Fibroblast of gingiva (primary cell): Measurements from ENCODE around the gene EIF1AY.
"Not testable (repeated sequence)": the region's sequence is repeated elsewhere in the genome, so short reads cannot be mapped to it uniquely, and the experiment has no call there.

Experiments used
- DNase-seq: peaks from one replicate; pipeline ENCODE4 v3.0.0-alpha.2; 2011; ENCODE audit warnings: low read depth

Gene EIF1AY, protein sequence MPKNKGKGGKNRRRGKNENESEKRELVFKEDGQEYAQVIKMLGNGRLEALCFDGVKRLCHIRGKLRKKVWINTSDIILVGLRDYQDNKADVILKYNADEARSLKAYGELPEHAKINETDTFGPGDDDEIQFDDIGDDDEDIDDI

DNA sequence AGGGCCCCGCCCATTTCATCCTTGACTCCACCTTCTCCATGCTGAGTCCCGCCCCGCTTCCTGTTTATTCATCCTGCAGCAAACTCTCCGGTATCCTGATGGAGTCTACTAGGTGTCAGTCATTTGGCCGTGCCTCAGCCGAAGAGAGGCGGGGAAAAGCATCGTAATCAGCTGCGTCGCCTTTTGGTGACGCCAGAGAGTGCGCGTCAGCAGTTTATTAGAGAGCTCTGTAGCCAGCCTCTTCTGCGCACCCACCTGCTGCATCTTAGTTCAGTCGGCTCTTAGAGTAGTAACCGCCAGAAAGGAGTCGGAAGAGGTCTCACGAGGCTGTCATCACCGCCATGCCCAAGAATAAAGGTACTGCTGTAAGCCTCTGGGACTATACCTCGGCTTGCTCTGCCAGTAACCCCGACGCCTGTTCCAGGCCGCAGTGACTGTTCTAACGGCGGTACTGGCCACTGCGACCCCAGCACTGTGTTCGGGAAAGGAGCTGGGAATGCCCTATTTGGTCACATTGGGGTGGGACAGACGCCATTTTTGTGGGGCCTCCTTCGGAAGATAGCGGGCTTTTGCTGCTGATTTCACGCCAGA is at the start of gene EIF1AY:
Gene EIF1AY (plus strand): TSS at position 246 of the 591 bp plus-strand sequence. CDS start 96 bp downstream, at position 342.
- peak; percentile 89 for DNase-seq

DNA sequence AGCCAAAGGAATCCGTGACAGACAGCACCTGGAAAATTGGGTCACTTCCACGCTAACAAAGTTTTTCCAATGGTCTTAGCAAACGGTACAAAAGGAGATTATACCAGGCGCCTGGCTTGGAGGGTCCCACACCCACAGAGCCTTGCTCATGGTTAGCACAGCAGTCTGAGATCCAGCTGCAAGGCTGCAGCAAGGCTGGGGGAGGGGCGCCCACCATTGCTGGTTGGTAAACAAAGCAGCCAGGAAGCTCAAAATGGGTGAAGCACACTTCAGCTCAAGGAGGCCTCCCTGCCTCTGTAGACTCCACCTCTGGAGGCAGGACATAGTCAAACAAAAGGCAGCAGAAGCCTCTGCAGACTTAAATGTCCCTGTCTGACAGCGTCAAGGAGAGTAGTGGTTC is 47.1 kb upstream of the EIF1AY start:
- DNase-seq, result no peak

DNA sequence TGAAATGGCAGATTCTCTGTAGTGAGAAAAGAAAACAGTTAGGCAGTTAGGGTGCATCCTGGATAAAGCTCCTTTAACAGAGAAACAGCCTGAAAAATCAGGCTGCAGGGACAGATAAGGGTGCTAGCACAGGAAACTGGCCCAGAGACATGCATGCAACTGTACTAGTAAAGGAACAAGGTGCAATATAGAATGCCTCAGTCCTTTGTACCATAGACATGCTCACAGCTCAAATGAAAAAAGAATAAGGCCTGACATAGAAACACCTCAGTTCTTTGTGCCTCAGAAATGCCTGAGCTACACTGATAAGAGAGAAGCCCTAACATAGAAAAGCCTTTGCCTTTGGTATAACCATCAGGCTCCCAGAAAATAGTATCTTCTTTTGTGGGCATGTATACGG is 37.4 kb upstream of the EIF1AY start:
- DNase-seq, result no peak

DNA sequence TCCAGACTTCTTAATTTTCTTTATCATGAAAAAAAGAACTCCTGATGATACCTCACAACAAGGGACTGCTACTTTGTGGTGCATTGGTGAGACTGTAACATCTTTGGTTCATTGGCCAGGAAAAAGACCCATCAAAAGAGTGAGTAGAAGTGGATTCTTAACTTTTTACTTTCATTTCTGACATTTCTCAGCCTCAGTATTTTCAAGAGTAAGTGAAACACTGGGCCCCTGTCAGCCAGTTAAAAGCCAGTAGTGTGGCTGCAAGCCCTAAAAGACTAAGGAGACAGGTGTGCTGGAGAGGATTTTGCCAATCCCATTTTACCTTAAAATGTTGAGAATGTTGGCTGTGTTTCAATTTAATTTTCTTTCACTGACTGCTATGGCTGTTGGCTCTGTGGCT is 36.6 kb upstream of the EIF1AY start:
- no peak for DNase-seq

DNA sequence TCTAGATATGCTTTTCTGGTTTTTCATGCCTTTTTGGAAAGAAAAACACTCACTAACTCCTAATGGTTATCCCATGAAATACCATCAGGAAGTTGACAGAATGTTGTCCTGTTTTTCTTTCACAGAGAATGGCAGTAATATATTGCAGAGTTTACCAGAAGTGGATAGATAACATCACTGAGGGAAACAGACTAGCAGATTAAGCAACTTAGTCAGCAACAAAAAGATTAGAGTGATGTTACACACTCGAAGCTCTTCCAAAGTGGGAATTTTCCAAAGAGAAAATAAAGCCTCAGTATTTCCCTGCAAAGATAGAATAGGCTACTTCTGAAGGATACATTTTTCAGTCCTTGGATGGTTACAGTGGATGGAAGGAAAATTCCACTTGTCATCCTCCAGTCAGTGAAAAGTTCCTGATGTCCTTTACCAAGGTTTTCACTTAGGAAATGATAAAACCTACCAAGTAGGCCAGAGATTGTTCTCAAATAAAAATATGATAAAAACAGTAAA is 31.1 kb upstream of the EIF1AY start:
- DNase-seq, result no peak

DNA sequence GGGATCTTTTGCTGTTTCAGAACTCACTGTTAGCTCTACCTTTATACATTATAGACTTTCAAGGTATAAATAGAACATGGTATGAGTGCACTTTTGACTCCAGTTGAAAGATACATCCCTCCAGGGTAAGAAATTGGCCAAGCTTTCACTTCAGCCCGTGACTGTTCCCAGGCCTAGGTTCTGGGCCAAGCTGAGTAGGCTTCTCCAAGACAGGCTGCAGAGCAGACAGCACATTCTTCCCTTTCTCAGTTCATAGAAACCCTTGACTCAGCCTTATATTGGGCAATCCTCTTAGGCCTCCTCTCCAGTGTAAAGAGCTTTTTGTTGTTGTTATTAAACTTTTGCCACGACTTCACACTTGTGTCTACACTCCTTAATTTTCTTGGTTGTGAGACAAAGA is 29.5 kb upstream of the EIF1AY start:
- peak; percentile 0 for DNase-seq

DNA sequence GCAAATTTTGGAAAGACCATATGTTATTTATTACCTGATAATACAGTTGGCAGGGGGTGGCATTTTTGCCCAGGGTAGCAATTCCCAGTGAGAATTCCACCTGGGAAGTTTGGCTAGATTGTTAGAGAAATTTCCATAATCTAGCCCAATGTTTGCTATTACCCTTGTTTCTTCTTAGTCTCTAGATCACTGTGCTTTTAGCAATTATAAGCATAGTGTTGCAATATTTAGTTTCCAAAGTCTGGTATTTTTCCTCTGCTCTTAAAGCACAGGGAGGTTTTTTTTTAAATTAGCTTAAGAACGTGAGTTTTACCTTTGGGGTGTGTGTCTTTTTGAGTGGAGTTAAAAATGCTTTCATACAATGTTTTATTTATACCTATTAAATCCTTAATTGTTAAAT is 26.3 kb upstream of the EIF1AY start:
- DNase-seq, result no peak

DNA sequence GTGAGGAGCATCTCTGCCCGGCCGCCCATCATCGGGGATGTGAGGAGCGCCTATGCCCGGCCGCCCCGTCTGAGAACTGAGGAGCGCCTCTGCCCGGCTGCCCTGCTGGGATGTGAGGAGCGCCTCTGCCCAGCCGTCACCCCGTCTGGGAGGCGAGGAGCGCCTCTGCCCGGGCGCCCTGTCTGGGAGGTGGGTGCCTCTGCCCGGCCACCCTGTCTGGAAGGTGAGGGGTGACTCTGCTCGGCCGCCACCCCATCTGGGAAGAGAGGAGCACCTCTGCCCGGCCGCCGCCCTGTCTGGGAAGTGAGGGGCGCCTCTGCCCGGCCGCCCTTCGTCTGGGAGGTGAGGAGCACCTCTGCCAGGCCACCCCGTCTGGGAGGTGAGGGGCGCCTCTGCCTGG is 23.7 kb upstream of the EIF1AY start:
- DNase-seq, result no peak

DNA sequence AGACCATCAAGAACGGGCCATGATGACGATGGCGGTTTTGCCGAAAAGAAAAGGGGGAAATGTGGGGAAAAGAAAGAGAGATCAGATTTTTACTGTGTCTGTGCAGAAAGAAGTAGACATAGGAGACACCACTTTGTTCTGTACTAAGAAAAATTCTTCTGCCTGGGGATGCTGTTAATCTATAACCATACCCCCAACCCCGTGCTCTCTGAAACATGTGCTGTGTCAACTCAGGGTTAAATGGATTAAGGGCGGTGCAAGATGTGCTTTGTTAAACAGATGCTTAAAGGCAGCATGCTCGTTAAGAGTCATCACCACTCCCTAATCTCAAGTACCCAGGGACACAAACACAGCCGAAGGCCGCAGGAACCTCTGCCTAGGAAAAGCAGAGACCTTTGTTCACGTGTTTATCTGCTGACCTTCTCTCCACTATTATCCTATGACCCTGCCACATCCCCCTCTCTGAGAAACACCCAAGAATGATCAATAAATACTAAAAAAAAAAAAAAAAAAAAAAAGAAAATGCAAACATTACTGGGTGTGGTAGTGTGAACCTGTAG is 22.7 kb upstream of the EIF1AY start:
- not testable (repeated sequence) for DNase-seq

DNA sequence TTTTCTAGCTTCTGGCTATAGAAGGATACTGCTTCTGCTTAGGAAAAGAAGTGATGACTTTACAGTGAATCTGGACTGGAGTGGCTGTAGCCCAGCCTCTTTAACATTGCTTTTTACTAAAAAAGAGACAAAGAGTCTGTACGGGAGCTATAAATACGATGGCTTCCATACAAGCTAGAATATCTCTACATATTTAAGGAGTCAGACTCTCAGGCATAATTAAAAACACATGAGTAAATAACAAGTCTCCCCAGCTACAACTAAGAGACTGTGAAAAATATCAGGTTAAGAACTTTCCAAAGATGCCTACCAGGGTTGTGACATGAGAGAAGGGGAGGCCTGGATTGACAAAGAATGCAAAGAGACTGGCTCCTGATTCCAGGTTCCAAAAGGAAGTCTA is 19.8 kb upstream of the EIF1AY start:
- peak; percentile 0 for DNase-seq

DNA sequence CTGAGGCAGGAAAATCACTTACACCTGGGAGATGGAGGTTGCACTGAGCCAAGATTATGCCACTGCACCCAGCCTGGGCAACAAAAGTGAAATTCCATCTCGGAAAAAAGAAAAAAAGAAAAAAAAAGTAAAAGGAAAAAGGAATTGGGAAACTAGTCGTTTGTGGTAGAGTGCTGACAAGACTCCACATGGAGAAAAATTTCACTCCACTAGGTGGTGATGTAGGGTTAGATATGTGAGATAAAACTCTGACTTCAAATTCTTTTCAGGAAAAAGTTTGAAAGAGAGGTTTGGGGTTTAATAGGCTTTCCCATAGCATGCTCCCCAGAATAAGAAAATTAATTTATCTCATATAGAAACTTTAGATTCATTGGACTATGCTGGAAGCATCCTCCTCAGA is 16.9 kb upstream of the EIF1AY start:
- peak; percentile 9 for DNase-seq

DNA sequence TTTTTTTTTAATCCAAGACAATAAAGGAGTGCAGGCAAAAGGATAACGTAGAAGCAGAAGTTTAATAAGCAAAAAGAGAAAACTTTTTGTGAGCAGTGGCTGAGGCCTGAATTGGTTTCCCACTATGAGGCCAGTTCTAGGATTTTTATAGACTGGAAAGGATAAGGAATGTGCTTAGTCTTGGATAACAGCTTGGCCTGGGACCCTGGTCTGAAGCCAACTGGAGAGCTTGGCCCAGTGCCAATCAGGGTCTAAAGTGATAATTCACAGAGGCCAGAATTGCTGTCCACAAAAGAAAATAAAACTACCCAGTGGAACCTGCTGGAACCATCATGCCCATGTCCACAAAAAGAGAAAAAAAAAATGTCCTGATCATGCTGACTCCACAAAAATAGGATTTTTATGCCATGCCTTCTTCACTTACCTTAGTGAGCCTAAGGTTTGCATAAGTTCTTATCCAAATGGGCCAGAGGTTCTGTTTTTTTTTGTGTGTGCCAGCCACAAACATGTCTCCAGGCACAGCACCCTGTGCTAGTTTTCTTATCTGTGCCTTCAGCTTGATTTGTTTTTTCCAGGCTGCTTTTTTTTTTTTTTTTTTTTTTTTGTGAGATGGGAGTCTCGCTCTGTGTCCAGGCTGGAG is 15.6 kb upstream of the EIF1AY start:
- DNase-seq, result no peak

DNA sequence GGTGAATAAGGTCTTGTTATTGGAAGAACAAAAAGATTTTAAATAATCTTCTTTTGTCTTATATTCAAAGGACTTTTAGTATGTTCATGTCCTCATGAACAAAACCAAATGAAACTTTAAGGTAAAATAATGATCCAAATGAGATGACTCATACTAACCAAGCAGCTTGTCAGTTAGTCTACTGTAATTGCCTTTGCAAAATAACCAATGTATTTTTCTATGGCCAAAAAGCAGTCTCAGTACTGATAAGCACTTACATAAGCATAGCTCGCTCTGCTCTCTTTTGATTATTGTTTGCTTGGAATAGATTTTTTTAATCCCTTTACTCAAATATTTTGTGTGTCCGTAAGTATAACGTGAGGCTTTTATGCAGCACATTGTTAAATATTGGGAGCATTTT is 4.3 kb upstream of the EIF1AY start:
- DNase-seq, result no peak

DNA sequence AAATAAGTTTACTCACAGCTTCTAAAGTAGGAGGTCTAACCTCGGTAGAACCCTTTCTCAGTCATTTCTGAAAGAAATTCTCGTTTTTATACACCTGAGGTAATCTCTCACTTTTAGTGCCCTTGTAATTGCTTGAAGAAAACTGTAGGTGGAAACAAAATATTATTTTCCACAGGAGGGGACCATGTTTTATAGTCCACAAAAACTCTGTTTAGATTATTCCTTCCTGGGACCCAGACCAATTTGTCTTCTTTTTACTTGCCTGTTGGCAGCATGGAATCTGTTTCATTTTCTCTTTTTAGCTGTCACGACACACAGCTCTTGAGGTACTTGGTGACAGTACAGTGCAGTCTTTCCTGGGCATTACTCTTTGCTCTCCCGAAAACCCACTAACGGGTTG is 930 bp downstream of the EIF1AY start:
- DNase-seq, result no peak

DNA sequence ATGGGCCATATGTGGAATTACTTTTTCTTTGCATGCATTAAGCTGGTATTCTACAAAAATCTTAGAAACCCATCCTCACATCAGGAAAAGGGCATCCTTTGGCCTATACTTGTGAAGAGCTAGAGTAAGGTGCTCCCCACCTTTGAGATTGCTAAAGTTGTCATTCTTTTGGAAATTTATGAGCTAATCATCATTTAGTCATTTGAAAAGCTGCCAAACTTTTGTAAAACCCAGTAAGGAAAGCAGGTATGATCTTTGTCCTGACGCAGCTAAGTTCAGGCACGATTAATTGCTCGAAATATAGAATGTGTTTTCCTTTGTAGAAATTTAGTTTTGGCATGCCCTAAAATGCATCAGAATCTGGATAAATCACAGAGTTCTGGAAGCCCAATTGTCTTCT is 2.6 kb downstream of the EIF1AY start:
- DNase-seq, result no peak

DNA sequence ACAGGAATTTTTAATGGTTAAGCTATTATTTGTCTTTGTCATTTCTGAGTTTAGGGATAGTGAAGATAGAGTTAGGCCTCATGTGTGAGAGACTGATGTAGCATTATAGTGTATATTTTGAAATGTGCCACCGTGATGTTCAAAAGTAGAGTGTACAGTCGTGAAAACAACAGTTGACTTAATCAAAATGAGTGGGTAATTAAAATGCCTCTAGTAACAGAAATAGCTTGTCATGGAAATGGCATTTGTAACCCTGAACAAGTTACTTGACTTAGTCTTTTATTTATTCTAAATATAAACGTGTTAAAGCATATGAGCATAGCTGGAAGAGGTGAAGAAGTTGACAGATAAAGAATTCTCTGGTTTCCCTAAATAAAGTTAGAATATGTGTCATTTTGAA is 6.1 kb downstream of the EIF1AY start:
- no peak for DNase-seq

DNA sequence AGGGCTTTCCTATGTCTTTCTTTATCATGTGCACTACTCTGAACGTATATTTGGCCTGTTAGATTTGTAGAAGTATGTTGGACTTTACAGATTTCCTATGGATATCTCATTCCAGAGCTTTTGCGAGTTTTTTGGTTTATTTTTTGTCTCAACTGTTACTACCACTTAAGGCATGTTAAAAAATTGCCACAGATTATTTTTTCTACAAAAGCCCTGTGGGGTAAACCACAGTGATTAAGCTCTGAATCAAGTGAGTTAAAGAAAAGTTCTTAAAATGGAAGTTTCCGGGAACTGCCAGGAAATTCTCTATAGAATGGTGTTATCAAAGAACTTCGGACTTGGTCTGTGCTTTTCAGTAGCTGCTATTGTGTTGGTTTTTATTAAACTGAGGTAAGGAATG is 10.6 kb downstream of the EIF1AY start:
- no peak for DNase-seq
